Kidney (tissue), 14 donors: ENCODE measurements around the gene PNPLA7. TPM values are rescaled to one million over a fixed set of nuclear protein-coding genes. Genes with fewer than 3 reads are reported as not detected.

ENCODE experiments used
- DNase-seq, 5 donors: peaks; one replicate each; pipeline ENCODE4 v3.0.0-alpha.2; 2013 to 2020
- FAIRE-seq: peaks from 2 replicates; lab custom pipeline; 2012; peaks lifted over from hg19 to GRCh38; lab: Jason Lieb, UNC
- H3K27ac ChIP-seq, 2 donors: one replicate each; pipeline ENCODE4 v1.7.0; 2013; ENCODE audit warnings: low read depth in 2 of 2, low read length in 2 of 2, inconsistent platforms in 1 of 2
- H3K27me3 ChIP-seq: one replicate; pipeline ENCODE4 v1.7.1; 2013; ENCODE audit warnings: low read length, inconsistent platforms; ENCODE audit not compliant: control insufficient read depth, insufficient read depth
- H3K36me3 ChIP-seq, 3 donors: one replicate each; pipeline versions ENCODE4 v1.7.0 to v1.7.1; 2013; ENCODE audit warnings: low read length in 3 of 3, control low read depth in 1 of 3, inconsistent platforms in 1 of 3; ENCODE audit not compliant: insufficient read depth in 3 of 3, control insufficient read depth in 2 of 3
- H3K4me1 ChIP-seq, 3 donors: one replicate each; pipeline versions ENCODE4 v1.7.0 to v1.7.1; 2013; ENCODE audit warnings: low read length in 3 of 3, inconsistent platforms in 1 of 3, low read depth in 1 of 3; ENCODE audit not compliant: control insufficient read depth in 2 of 3, insufficient read depth in 2 of 3
- H3K4me3 ChIP-seq, 3 donors: one replicate each; pipeline versions ENCODE4 v1.7.0 to v1.8.1; 2013; ENCODE audit warnings: low read length in 3 of 3, control low read depth in 1 of 3, inconsistent platforms in 1 of 3
- H3K9ac ChIP-seq, 3 donors: one replicate each; pipeline versions ENCODE4 v1.7.0 to v1.7.1; 2013; ENCODE audit warnings: low read length in 3 of 3, control low read depth in 1 of 3, inconsistent platforms in 1 of 3
- H3K9me3 ChIP-seq, 3 donors: one replicate each; pipeline versions ENCODE4 v1.7.0 to v1.7.1; 2013; ENCODE audit warnings: low read length in 3 of 3, control low read depth in 1 of 3, inconsistent platforms in 1 of 3; ENCODE audit not compliant: control insufficient read depth in 2 of 3, insufficient read depth in 1 of 3
- CTCF ChIP-seq: IDR thresholded peaks from 3 replicates; pipeline ENCODE4 v1.5.1; 2012; ENCODE audit warnings: mild to moderate bottlenecking, moderate library complexity, borderline replicate concordance; ENCODE audit not compliant: insufficient read depth; ENCODE audit errors: extremely low read depth
- intact Hi-C: fragments of 100-400 bp; cut with DNase I; formaldehyde crosslinking; loops from one replicate; pipeline ENCODE4 v1.11.1; 2022
- polyA plus RNA-seq: library from polyadenylated mRNA; stranded (reverse); fragments of 350-450 nt; fragmentation: Illumina TruSeq; extraction: RNeasy Lipid Tissue Mini Kit (QIAGEN cat#74804); gene quantifications from one replicate; pipeline ENCODE4 v1.2.3, GENCODE V29; 2014; ENCODE audit warnings: low read depth, low replicate concordance; ENCODE audit not compliant: insufficient read depth
- total RNA-seq: library from RNA; stranded (reverse); fragmentation: NEBNext Ultra II Directional; extraction: Animal tissue kit (Norgen Biotek cat#: 25700); gene quantifications from one replicate; pipeline ENCODE4 v1.2.1, GENCODE V29; 2021
- donor health status: control.
- donor health status: control.
- donor health status: control.
- donor health status: control.
- donor health status: control.
- donor health status: DM: yes; HTN: yes; CAD: no.
- donor health status: Normal renal cell carcinoma (clear cell type).

The PNPLA7 gene
- total and polyA plus RNA-seq, 2 donors from 2014 or later: 2.1 to 9.6 TPM

GRCh38 chr9:137486141-137486490 lies 64.1 kb downstream of the PNPLA7 start:
- H3K4me1 ChIP-seq: no peaks in the 10 kb centered on the region
- H3K4me3 ChIP-seq: no peak overlapping the region
- H3K9me3 ChIP-seq: no peaks in the 10 kb centered on the region
- no peaks in the 10 kb centered on the region for H3K27me3 ChIP-seq
- no peak overlapping the region for H3K27ac ChIP-seq
- no peak overlapping the region for H3K9ac ChIP-seq
- DNase-seq: no peak
- no peak for FAIRE-seq
- no peak for TF ChIP-seq CTCF
- intact Hi-C loops: no loop called here
- H3K36me3 ChIP-seq: no peaks in the 10 kb centered on the region

GRCh38 chr9:137485343-137486140 lies 64.7 kb downstream of the PNPLA7 start:
- Histone ChIP-seq H3K9ac (no peak overlapping the region), H3K27me3 (no peaks in the 10 kb centered on the region), H3K36me3 (no peaks in the 10 kb centered on the region), H3K27ac (no peak overlapping the region), H3K4me3 (no peak overlapping the region), H3K4me1 (no peaks in the 10 kb centered on the region), H3K9me3 (no peaks in the 10 kb centered on the region)
- no peak for TF ChIP-seq CTCF
- DNase-seq (peak in 1 of 5 donors; percentile 69), FAIRE-seq (no peak)
- intact Hi-C loops: no loop called here

GRCh38 chr9:137484551-137485315 lies 65.5 kb downstream of the PNPLA7 start:
- Histone ChIP-seq H3K27ac (no peak overlapping the region), H3K4me1 (no peaks in the 10 kb centered on the region), H3K9me3 (no peaks in the 10 kb centered on the region), H3K27me3 (no peaks in the 10 kb centered on the region), H3K4me3 (no peak overlapping the region), H3K36me3 (no peaks in the 10 kb centered on the region), H3K9ac (no peak overlapping the region)
- FAIRE-seq (no peak), DNase-seq (peak in 1 of 5 donors; percentile 62)
- intact Hi-C loops: no loop called here
- TF ChIP-seq CTCF: no peak
